ENCODE results near the gene ATP13A4.

ATP13A4 gene

DNA sequence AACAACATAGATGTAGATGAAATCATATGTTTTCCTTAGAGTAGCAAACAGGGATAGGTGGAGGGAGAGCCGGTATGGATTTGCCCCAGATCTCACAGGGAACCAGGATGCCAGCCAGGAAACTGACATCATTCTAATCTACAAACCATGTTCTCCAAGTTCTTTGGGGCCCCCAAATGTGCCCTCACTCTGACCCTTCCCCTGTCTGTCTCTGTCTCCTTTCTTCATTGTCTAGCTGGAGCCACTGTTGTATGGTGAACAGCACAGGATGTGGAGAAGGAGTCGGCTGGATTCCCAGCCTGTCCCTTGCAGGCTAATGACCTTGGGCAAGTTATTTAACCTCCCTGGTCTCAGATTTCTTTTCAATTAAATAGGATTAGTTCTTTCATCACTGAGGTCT, 177.1 kb downstream of the ATP13A4 start:
- TF ChIP-seq, protein P1, sequence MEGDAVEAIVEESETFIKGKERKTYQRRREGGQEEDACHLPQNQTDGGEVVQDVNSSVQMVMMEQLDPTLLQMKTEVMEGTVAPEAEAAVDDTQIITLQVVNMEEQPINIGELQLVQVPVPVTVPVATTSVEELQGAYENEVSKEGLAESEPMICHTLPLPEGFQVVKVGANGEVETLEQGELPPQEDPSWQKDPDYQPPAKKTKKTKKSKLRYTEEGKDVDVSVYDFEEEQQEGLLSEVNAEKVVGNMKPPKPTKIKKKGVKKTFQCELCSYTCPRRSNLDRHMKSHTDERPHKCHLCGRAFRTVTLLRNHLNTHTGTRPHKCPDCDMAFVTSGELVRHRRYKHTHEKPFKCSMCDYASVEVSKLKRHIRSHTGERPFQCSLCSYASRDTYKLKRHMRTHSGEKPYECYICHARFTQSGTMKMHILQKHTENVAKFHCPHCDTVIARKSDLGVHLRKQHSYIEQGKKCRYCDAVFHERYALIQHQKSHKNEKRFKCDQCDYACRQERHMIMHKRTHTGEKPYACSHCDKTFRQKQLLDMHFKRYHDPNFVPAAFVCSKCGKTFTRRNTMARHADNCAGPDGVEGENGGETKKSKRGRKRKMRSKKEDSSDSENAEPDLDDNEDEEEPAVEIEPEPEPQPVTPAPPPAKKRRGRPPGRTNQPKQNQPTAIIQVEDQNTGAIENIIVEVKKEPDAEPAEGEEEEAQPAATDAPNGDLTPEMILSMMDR (conservative IDR thresholded peaks at IDR 0.05), result no peak
- no peak for TF ChIP-seq ZFX (IDR thresholded peaks at IDR 0.05)
- H3K27ac ChIP-seq, result no peak overlapping the region

DNA sequence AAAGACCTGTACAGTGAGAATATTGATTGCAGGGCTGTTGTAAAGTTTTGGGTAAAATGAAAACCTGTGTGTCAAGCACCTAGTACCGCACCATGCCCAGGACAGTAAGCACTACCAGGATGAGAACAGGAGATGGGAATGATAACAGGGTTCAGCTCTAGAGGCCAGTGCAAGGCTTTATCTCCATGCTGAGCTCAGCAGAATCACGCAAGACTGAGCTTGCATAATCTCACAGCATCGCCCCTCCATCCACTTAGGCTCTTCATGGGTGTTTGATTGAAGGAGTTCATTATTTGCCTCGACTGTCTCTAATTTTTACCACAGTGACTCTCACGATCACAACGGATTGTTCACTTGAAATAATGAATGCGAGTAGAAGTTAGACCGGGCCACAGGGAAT, 179.1 kb downstream of the ATP13A4 start:
- H3K27ac ChIP-seq, result no peak overlapping the region
- TF ChIP-seq ZFX (IDR thresholded peaks at IDR 0.05), result no peak
- TF ChIP-seq, protein P1 (conservative IDR thresholded peaks at IDR 0.05), result no peak

DNA sequence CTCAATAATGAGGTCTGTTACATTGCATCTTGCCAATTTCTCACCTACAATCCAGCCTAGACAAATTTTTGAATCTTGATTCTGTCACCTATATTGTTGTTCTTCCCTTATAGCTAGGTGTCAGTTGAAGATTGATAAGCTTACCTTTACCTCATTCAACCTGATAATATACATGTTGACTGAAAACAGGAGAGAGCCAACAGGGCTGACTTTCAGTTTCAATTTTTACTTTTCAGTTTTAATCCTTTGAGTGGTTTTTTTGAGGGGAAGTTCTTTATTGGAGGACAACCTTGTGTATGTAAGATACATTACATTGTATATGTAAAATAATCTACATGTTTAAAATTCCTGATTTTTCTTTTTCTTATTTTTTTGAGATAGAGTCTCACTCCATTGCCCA, 181.9 kb downstream of the ATP13A4 start:
- TF ChIP-seq, protein P1 (conservative IDR thresholded peaks at IDR 0.05), result no peak
- no peak for TF ChIP-seq ZFX (IDR thresholded peaks at IDR 0.05)
- H3K27ac ChIP-seq, result no peak overlapping the region

DNA sequence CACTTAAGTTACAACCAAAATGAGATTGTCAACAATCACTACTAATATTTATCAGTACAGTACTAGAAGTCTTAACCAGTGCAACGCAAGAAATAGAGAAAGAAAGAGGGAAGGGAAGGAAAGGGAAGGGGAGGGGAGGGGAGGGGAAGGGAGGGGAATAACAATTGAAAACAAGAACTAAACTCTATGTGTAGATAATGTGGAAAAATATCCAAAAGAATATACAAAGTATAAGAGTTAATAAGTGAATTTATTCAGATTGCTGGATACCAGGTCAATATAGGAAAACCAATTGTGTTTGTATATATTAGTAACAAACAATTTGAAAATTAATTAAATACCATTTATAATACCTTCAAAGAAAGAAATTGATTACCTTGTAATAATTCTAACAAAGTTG, 186.8 kb downstream of the ATP13A4 start:
- no peak for TF ChIP-seq ZFX (IDR thresholded peaks at IDR 0.05)
- H3K27ac ChIP-seq, result no peak overlapping the region

DNA sequence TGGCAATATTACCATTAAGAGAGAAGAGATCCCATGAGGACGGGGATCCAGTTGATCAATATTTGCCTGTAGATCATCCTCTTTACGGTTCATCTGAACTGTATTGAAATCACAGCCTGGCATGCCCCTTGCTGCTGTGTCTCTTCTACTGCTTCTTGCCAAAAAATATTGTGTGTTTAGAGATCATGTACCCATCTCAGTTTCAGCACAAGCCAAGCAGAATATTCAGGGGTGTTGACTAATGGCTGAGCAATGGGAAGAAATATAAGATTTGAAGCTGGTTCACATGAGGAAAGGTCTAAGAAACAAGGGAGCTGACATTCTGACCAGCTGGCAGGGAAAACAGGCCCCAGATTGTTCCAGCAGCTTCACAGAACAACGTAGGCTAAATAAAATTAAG, 197.4 kb downstream of the ATP13A4 start:
- TF ChIP-seq ZFX (IDR thresholded peaks at IDR 0.05), result no peak
- TF ChIP-seq, protein P1 (conservative IDR thresholded peaks at IDR 0.05), result no peak
- H3K27ac ChIP-seq, result no peak overlapping the region

DNA sequence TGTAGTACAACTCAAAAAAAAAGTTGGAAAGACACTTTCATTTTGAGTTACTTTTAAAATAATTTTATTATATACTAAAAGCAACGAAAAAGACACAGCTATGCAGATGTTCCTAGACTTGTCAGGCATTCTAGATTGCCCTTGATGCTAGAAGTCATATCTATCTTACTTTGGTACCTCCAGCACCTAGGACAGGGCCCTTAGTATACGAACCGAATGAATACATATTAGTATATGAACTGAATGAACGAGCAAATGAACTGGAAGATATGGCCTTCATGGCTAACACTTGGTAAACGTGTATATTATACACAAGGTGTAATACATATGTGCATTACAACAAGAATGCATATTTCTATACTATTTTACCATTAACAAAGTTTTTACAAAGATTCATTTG, 200.3 kb downstream of the ATP13A4 start:
- TF ChIP-seq ZFX (IDR thresholded peaks at IDR 0.05), result no peak
- TF ChIP-seq, protein P1 (conservative IDR thresholded peaks at IDR 0.05), result no peak
- no peak overlapping the region for H3K27ac ChIP-seq
